Endothelial cell of umbilical vein (primary cell): ENCODE data around the gene SLC9A9. TPM values are rescaled to one million over a fixed set of nuclear protein-coding genes. Genes with fewer than 3 reads are reported as not detected.

Source experiments
- BruUV-seq: library from RNA; stranded (reverse); fragments of 400-500 nt; replicated peaks from 2 replicates; lab custom pipeline; 2021; lab: Mats Ljungman, UMichigan
- CTCF ChIA-PET: fragments of 300-600, 350-600 bp; sonication (Branson Sonifier 250); formaldehyde crosslinking; loops from one replicate; lab custom pipeline; 2021; ENCODE audit warnings: antibody characterized with exemption, inconsistent platforms; lab: Charles Lee
- POLR2A ChIA-PET: fragments of 300-600, 350-600 bp; sonication (Branson Sonifier 250); formaldehyde crosslinking; loops from one replicate; lab custom pipeline; 2021; ENCODE audit warnings: antibody characterized with exemption, inconsistent platforms; lab: Charles Lee
- DNase-seq: peaks from one replicate; pipeline ENCODE4 v3.0.0-alpha.2; 2011; ENCODE audit warnings: low read depth, low spot score
- FAIRE-seq: peaks from 2 replicates; lab custom pipeline; 2011; peaks lifted over from hg19 to GRCh38; lab: Jason Lieb, UNC
- H2AFZ ChIP-seq: 2 replicates; pipeline ENCODE4 v1.6.0; 2012; ENCODE audit warnings: low read depth, low read length, control low read depth, inconsistent platforms
- H3K27ac ChIP-seq: 2 replicates; pipeline ENCODE4 v1.5.1; 2011; ENCODE audit warnings: low read depth, mild to moderate bottlenecking, control low read depth, low read length, moderate library complexity; ENCODE audit not compliant: insufficient read depth
- H3K27me3 ChIP-seq, 2 experiments: 2 replicates each; pipeline versions ENCODE4 v1.6.0 to v1.6.1; 2011; ENCODE audit warnings: low read length in 2 of 2, mixed read lengths in 1 of 2; ENCODE audit not compliant: control insufficient read depth in 2 of 2, insufficient read depth in 2 of 2
- H3K36me3 ChIP-seq, 2 experiments: 2 replicates in 1 of 2; 3 replicates in 1 of 2; pipeline ENCODE4 v1.5.1; 2011; ENCODE audit warnings: low read length in 2 of 2, mild to moderate bottlenecking in 1 of 2, moderate library complexity in 1 of 2; ENCODE audit not compliant: control insufficient read depth in 2 of 2, insufficient read depth in 2 of 2; ENCODE audit errors: extremely low read depth in 1 of 2
- H3K4me1 ChIP-seq: 3 replicates; pipeline ENCODE4 v1.5.1; 2011; ENCODE audit warnings: mild to moderate bottlenecking, low read length; ENCODE audit not compliant: control insufficient read depth, insufficient read depth; ENCODE audit errors: extremely low read depth
- H3K4me2 ChIP-seq: 2 replicates; pipeline ENCODE4 v1.6.1; 2011; ENCODE audit warnings: low read length, control low read depth, mixed read lengths; ENCODE audit not compliant: insufficient read depth
- H3K4me3 ChIP-seq, 3 experiments: fragments of 200-600 bp in 1 of 3; sonication (generic), shearing (Covaris generic) in 1 of 3; replicated peaks in 1 of 3; 2 replicates each; pipeline ENCODE4 v1.5.1; 2011 to 2016; ENCODE audit warnings: control low read depth in 3 of 3, low read length in 3 of 3, mild to moderate bottlenecking in 2 of 3, inconsistent platforms in 1 of 3, low read depth in 1 of 3, moderate library complexity in 1 of 3; ENCODE audit not compliant: insufficient read depth in 1 of 3
- H3K79me2 ChIP-seq: 2 replicates; pipeline ENCODE4 v1.6.0; 2012; ENCODE audit warnings: low read length, inconsistent platforms; ENCODE audit not compliant: control insufficient read depth, insufficient read depth
- H3K9ac ChIP-seq: replicated peaks from 2 replicates; pipeline ENCODE3; 2011; ENCODE audit warnings: low read length, control low read depth; ENCODE audit not compliant: insufficient read depth; ENCODE audit errors: extremely low read depth
- H3K9me1 ChIP-seq: replicated peaks from 3 replicates; pipeline ENCODE4 v1.6.0; 2011; ENCODE audit warnings: mild to moderate bottlenecking, low read length; ENCODE audit not compliant: control insufficient read depth, insufficient read depth; ENCODE audit errors: extremely low read depth
- H3K9me3 ChIP-seq: replicated peaks from 2 replicates; pipeline ENCODE4 v1.5.1; 2012; ENCODE audit warnings: low read length, inconsistent platforms; ENCODE audit not compliant: control insufficient read depth, insufficient read depth
- H4K20me1 ChIP-seq: replicated peaks from 2 replicates; pipeline ENCODE3; 2011; ENCODE audit warnings: mild to moderate bottlenecking, low read length; ENCODE audit not compliant: control insufficient read depth, insufficient read depth; ENCODE audit errors: extremely low read depth
- CTCF ChIP-seq, 2 donors: IDR thresholded peaks; 1 replicate in 1 of 2; 2 replicates in 1 of 2; pipeline ENCODE4 v1.5.1; 2011; ENCODE audit warnings: low read length in 2 of 2, mild to moderate bottlenecking in 2 of 2, moderate library complexity in 2 of 2, control low read depth in 1 of 2, inconsistent platforms in 1 of 2, low read depth in 1 of 2; ENCODE audit not compliant: insufficient read depth in 1 of 2; ENCODE audit errors: extremely low read depth in 1 of 2
- EZH2 ChIP-seq: IDR thresholded peaks from 2 replicates; pipeline ENCODE4 v1.6.1; 2012; ENCODE audit warnings: borderline replicate concordance, low read depth, mild to moderate bottlenecking, moderate library complexity, low read length, inconsistent platforms; ENCODE audit not compliant: severe bottlenecking
- FOS ChIP-seq: IDR thresholded peaks from 2 replicates; pipeline ENCODE4 v1.6.1; 2011; ENCODE audit warnings: mild to moderate bottlenecking, low read length, moderate library complexity, borderline replicate concordance; ENCODE audit not compliant: insufficient read depth
- GATA2 ChIP-seq: IDR thresholded peaks from 2 replicates; pipeline ENCODE4 v1.7.0; 2011; ENCODE audit warnings: low read depth, mild to moderate bottlenecking, moderate library complexity, mixed read lengths, low read length; ENCODE audit not compliant: insufficient read length, insufficient read depth
- JUN ChIP-seq: IDR thresholded peaks from 2 replicates; pipeline ENCODE4 v1.6.1; 2011; ENCODE audit warnings: borderline replicate concordance, low read depth; ENCODE audit not compliant: insufficient read length, insufficient read depth
- MAX ChIP-seq: IDR thresholded peaks from 2 replicates; pipeline ENCODE4 v1.6.1; 2011; ENCODE audit not compliant: insufficient read depth, insufficient read length
- MYC ChIP-seq: IDR thresholded peaks from one replicate; pipeline ENCODE4 v1.6.1; 2011; ENCODE audit warnings: mild to moderate bottlenecking, low read depth, low read length
- POLR2A ChIP-seq: IDR thresholded peaks from 2 replicates; pipeline ENCODE4 v1.6.1; 2012; ENCODE audit warnings: low read depth, mild to moderate bottlenecking, control low read depth, low read length
- POLR2AphosphoS5 ChIP-seq: IDR thresholded peaks from 2 replicates; pipeline ENCODE4 v1.6.1; 2012; ENCODE audit warnings: low read depth, mild to moderate bottlenecking, control low read depth, low read length, moderate library complexity; ENCODE audit not compliant: insufficient read depth
- dilution Hi-C: fragments of 300-500 bp; cut with MboI; formaldehyde crosslinking; loops from one replicate; pipeline ENCODE4 v1.15.0; 2019; ENCODE audit warnings: low sequenced_read_pairs; ENCODE audit not compliant: extremely low pct_ligation_motif_present
- intact Hi-C: fragments of 100-400 bp; cut with micrococcal nuclease; formaldehyde crosslinking; loops from one replicate; pipeline ENCODE4 v1.10.0; 2022
- polyA plus RNA-seq, 4 experiments: library from polyadenylated mRNA; depleted of rRNA in 3 of 4; stranded (reverse) in 3 of 4; unstranded in 1 of 4; fragments of >200 nt; gene quantifications; 2 replicates each; pipeline versions ENCODE4 v1.2.1 to v1.2.3, GENCODE V29; 2011 to 2012; ENCODE audit warnings: missing spikeins in 1 of 4
- total RNA-seq: library from RNA; stranded (reverse); gene quantifications from 2 replicates; pipeline ENCODE4 v1.2.3, GENCODE V29; 2021

The SLC9A9 gene
- total and polyA plus RNA-seq, 2 donors (not counting 3 experiments of a cell fraction or from before 2014, with no cell fraction given) = 1.5 to 1.8 TPM

GRCh38 chr3:143321058-143321769 is 527.1 kb downstream of the SLC9A9 start:
- DNase-seq (no peak), FAIRE-seq (no peak)
- no peaks in the 10 kb centered on the region for H3K27me3 ChIP-seq
- no peaks in the 10 kb centered on the region for H4K20me1 ChIP-seq
- no TSS peak for BruUV-seq
- H2AFZ ChIP-seq = peak overlapping the region; percentile 11
- intact Hi-C loops = no loop called here
- no peaks in the 10 kb centered on the region for H3K79me2 ChIP-seq
- POLR2A ChIA-PET = interaction anchor here (0.6 kb wide), 1 partner anchor 161 kb away, joined by 3 read pairs; no protein-coding TSS in a partner anchor
- no peaks in the 10 kb centered on the region for H3K9me1 ChIP-seq
- no peaks in the 10 kb centered on the region for H3K9me3 ChIP-seq
- H3K27ac ChIP-seq = no peak overlapping the region
- H3K9ac ChIP-seq = no peak overlapping the region
- no peaks in the 10 kb centered on the region for H3K36me3 ChIP-seq
- no peaks in the 10 kb centered on the region for H3K4me1 ChIP-seq
- dilution Hi-C loops = no loop called here
- CTCF ChIA-PET = interaction anchor here (1.0 to 1.5 kb wide), 2 partner anchors 9 to 353 kb away, joined by 4 to 6 read pairs; no protein-coding TSS in a partner anchor
- no peak for TF ChIP-seq MAX
- no peak for TF ChIP-seq JUN
- TF ChIP-seq FOS = no peak
- TF ChIP-seq CTCF (IDR thresholded peaks at IDR 0.05; ENCODE audit: extremely low read depth in 1 of 2, insufficient read depth in 1 of 2, low read depth in 1 of 2, low read length in 2 of 2) = no peak
- TF ChIP-seq MYC = no peak
- no peak for TF ChIP-seq EZH2
- TF ChIP-seq GATA2 = no peak
- no peak for TF ChIP-seq POLR2A
- no peak for TF ChIP-seq POLR2AphosphoS5
- H3K4me2 ChIP-seq = no peak overlapping the region
- H3K4me3 ChIP-seq = no peak overlapping the region
